ENCODE measurements around the gene RNF141. TPM values are rescaled to one million over a fixed set of nuclear protein-coding genes. Genes with fewer than 3 reads are reported as not detected.

Gene RNF141
- total RNA-seq, 2 experiments from 2014 or later = 8.2 to 20.1 TPM

GRCh38 chr11:10484461-10485180 is 56.4 kb downstream of the RNF141 start:
- DNase-seq (ENCODE audit: low spot score) = no peak
- H3K4me1 ChIP-seq (ENCODE audit: insufficient read depth, low read length, poor library complexity, severe bottlenecking) = peaks cover 7% of the 10 kb centered on the region
- intact Hi-C loops (cut with micrococcal nuclease; ENCODE audit: unreplicated experiment) = no loop called here
- no peaks in the 10 kb centered on the region for H3K9me3 ChIP-seq (ENCODE audit: low read length)
- H3K79me2 ChIP-seq (ENCODE audit: insufficient read depth, low read depth, low read length) = no peaks in the 10 kb centered on the region
- no peaks in the 10 kb centered on the region; the same call in 1 of the 2 replicates for H4K20me1 ChIP-seq (ENCODE audit: insufficient read depth, low read length)
- no peak for TF ChIP-seq EZH2phosphoT487 (IDR thresholded peaks at IDR 0.05; ENCODE audit: borderline replicate concordance, low read depth, low read length)
- TF ChIP-seq, protein P1, sequence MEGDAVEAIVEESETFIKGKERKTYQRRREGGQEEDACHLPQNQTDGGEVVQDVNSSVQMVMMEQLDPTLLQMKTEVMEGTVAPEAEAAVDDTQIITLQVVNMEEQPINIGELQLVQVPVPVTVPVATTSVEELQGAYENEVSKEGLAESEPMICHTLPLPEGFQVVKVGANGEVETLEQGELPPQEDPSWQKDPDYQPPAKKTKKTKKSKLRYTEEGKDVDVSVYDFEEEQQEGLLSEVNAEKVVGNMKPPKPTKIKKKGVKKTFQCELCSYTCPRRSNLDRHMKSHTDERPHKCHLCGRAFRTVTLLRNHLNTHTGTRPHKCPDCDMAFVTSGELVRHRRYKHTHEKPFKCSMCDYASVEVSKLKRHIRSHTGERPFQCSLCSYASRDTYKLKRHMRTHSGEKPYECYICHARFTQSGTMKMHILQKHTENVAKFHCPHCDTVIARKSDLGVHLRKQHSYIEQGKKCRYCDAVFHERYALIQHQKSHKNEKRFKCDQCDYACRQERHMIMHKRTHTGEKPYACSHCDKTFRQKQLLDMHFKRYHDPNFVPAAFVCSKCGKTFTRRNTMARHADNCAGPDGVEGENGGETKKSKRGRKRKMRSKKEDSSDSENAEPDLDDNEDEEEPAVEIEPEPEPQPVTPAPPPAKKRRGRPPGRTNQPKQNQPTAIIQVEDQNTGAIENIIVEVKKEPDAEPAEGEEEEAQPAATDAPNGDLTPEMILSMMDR (conservative IDR thresholded peaks at IDR 0.05; ENCODE audit: low read length) = no peak
- no peak overlapping the region for H3K4me2 ChIP-seq (ENCODE audit: low read length)
- ChIA-PET CTCF (ENCODE audit: unreplicated experiment) (no interaction called here), POLR2A (no interaction called here)
- H3K27ac ChIP-seq (ENCODE audit: low read depth, low read length, poor library complexity, severe bottlenecking) = no peak overlapping the region
- no peak overlapping the region for H3K4me3 ChIP-seq (ENCODE audit: low read depth, low read length, poor library complexity, severe bottlenecking)
- no peaks in the 10 kb centered on the region for H3K9me2 ChIP-seq (ENCODE audit: insufficient read depth, low read length)
- H2AFZ ChIP-seq (ENCODE audit: low read length) = no peak overlapping the region
- peaks cover 84% of the 10 kb centered on the region for H3K36me3 ChIP-seq (ENCODE audit: insufficient read depth, low read length)
- no TSS peak for BruUV-seq (replicated peaks)

GRCh38 chr11:10483584-10483983 is 57.4 kb downstream of the RNF141 start:
- TF ChIP-seq EZH2phosphoT487 (IDR thresholded peaks at IDR 0.05; ENCODE audit: borderline replicate concordance, low read depth, low read length) = no peak
- TF ChIP-seq, protein P1 (conservative IDR thresholded peaks at IDR 0.05; ENCODE audit: low read length) = no peak
- peaks cover 3% of the 10 kb centered on the region; the same call in 1 of the 2 replicates for H4K20me1 ChIP-seq (ENCODE audit: insufficient read depth, low read length)
- H3K36me3 ChIP-seq (ENCODE audit: insufficient read depth, low read length) = peaks cover 86% of the 10 kb centered on the region

GRCh38 chr11:10483174-10483573 is 57.8 kb downstream of the RNF141 start:
- CTCF ChIA-PET (ENCODE audit: unreplicated experiment) = no interaction called here
- POLR2A ChIA-PET = no interaction called here

More at GRCh38 chr11:10483584-10483983, 57.4 kb downstream of the RNF141 start:
- H3K9me3 ChIP-seq (ENCODE audit: low read length) = no peaks in the 10 kb centered on the region
- ChIA-PET CTCF (ENCODE audit: unreplicated experiment) (no interaction called here), POLR2A (no interaction called here)
- no TSS peak for BruUV-seq (replicated peaks)
- H3K4me3 ChIP-seq (ENCODE audit: low read depth, low read length, poor library complexity, severe bottlenecking) = no peak overlapping the region
- intact Hi-C loops (cut with micrococcal nuclease; ENCODE audit: unreplicated experiment) = no loop called here
- DNase-seq (ENCODE audit: low spot score) = no peak
- H3K4me1 ChIP-seq (ENCODE audit: insufficient read depth, low read length, poor library complexity, severe bottlenecking) = peaks cover 7% of the 10 kb centered on the region
- H2AFZ ChIP-seq (ENCODE audit: low read length) = no peak overlapping the region
- H3K27ac ChIP-seq (ENCODE audit: low read depth, low read length, poor library complexity, severe bottlenecking) = no peak overlapping the region
- H3K4me2 ChIP-seq (ENCODE audit: low read length) = no peak overlapping the region
- H3K79me2 ChIP-seq (ENCODE audit: insufficient read depth, low read depth, low read length) = no peaks in the 10 kb centered on the region
- no peaks in the 10 kb centered on the region for H3K9me2 ChIP-seq (ENCODE audit: insufficient read depth, low read length)

More at GRCh38 chr11:10483174-10483573, 57.8 kb downstream of the RNF141 start:
- Histone ChIP-seq H3K36me3 (ENCODE audit: insufficient read depth, low read length) (peaks cover 90% of the 10 kb centered on the region), H3K4me3 (ENCODE audit: low read depth, low read length, poor library complexity, severe bottlenecking) (no peak overlapping the region), H3K79me2 (ENCODE audit: insufficient read depth, low read depth, low read length) (no peaks in the 10 kb centered on the region), H3K27ac (ENCODE audit: low read depth, low read length, poor library complexity, severe bottlenecking) (no peak overlapping the region), H3K4me1 (ENCODE audit: insufficient read depth, low read length, poor library complexity, severe bottlenecking) (peaks cover 6% of the 10 kb centered on the region), H3K4me2 (ENCODE audit: low read length) (no peak overlapping the region), H3K9me3 (ENCODE audit: low read length) (no peaks in the 10 kb centered on the region), H2AFZ (ENCODE audit: low read length) (no peak overlapping the region), H3K9me2 (ENCODE audit: insufficient read depth, low read length) (no peaks in the 10 kb centered on the region), H4K20me1 (ENCODE audit: insufficient read depth, low read length) (peaks cover 3% of the 10 kb centered on the region; the same call in 1 of the 2 replicates)
- BruUV-seq (replicated peaks) = no TSS peak
- TF ChIP-seq, protein P1 (conservative IDR thresholded peaks at IDR 0.05; ENCODE audit: low read length) = no peak
- TF ChIP-seq EZH2phosphoT487 (IDR thresholded peaks at IDR 0.05; ENCODE audit: borderline replicate concordance, low read depth, low read length) = no peak
- intact Hi-C loops (cut with micrococcal nuclease; ENCODE audit: unreplicated experiment) = no loop called here
- no peak for DNase-seq (ENCODE audit: low spot score)
